ENCODE data around the gene ZBTB22. TPM values are rescaled to one million over a fixed set of nuclear protein-coding genes. Genes with fewer than 3 reads are reported as not detected.

The ZBTB22 gene
- total RNA-seq, 1 donor from 2014 or later = 8.2 TPM

GRCh38 chr6:33292996-33293682, 24.4 kb downstream of the ZBTB22 start:
- TF ChIP-seq, protein P1, sequence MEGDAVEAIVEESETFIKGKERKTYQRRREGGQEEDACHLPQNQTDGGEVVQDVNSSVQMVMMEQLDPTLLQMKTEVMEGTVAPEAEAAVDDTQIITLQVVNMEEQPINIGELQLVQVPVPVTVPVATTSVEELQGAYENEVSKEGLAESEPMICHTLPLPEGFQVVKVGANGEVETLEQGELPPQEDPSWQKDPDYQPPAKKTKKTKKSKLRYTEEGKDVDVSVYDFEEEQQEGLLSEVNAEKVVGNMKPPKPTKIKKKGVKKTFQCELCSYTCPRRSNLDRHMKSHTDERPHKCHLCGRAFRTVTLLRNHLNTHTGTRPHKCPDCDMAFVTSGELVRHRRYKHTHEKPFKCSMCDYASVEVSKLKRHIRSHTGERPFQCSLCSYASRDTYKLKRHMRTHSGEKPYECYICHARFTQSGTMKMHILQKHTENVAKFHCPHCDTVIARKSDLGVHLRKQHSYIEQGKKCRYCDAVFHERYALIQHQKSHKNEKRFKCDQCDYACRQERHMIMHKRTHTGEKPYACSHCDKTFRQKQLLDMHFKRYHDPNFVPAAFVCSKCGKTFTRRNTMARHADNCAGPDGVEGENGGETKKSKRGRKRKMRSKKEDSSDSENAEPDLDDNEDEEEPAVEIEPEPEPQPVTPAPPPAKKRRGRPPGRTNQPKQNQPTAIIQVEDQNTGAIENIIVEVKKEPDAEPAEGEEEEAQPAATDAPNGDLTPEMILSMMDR (conservative IDR thresholded peaks at IDR 0.05; ENCODE audit: low read depth, low read length) = no peak
- DNase-seq (ENCODE audit: low read depth) = no peak
- no peak overlapping the region for H3K4me3 ChIP-seq (ENCODE audit: low read depth, low read length)

GRCh38 chr6:33290459-33290858, 27.1 kb downstream of the ZBTB22 start:
- TF ChIP-seq, protein P1 (conservative IDR thresholded peaks at IDR 0.05; ENCODE audit: low read depth, low read length) = no peak
- no peak for DNase-seq (ENCODE audit: low read depth)
- H3K4me3 ChIP-seq (ENCODE audit: low read depth, low read length) = peak overlapping the region; percentile 81

DNA sequence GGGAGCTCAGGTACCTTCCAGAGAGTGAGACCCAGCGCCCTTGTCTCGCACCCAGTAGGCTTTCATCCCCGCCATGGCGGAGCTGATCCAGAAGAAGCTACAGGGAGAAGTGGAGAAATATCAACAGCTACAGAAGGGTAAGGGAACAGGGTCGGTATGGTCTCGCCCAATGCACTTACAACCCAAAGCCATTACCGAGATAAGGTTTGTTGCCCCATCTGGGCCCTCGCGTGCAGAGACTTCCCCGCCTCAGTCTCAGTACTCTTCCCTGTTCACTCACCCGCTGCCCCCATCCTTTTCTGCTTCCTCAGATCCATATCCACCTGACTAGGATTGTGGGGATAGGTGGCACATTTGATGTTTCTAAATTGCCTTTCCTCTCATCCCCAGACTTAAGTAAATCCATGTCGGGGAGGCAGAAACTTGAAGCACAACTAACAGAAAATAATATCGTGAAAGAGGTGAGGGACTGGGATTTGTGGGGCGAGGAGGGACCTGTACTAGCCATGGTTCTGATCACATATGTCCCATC, 27.7 kb downstream of the ZBTB22 start:
- DNase-seq (ENCODE audit: low read depth) = no peak
- TF ChIP-seq, protein P1 (conservative IDR thresholded peaks at IDR 0.05; ENCODE audit: low read depth, low read length) = no peak
- peak overlapping the region; percentile 81 for H3K4me3 ChIP-seq (ENCODE audit: low read depth, low read length)

DNA sequence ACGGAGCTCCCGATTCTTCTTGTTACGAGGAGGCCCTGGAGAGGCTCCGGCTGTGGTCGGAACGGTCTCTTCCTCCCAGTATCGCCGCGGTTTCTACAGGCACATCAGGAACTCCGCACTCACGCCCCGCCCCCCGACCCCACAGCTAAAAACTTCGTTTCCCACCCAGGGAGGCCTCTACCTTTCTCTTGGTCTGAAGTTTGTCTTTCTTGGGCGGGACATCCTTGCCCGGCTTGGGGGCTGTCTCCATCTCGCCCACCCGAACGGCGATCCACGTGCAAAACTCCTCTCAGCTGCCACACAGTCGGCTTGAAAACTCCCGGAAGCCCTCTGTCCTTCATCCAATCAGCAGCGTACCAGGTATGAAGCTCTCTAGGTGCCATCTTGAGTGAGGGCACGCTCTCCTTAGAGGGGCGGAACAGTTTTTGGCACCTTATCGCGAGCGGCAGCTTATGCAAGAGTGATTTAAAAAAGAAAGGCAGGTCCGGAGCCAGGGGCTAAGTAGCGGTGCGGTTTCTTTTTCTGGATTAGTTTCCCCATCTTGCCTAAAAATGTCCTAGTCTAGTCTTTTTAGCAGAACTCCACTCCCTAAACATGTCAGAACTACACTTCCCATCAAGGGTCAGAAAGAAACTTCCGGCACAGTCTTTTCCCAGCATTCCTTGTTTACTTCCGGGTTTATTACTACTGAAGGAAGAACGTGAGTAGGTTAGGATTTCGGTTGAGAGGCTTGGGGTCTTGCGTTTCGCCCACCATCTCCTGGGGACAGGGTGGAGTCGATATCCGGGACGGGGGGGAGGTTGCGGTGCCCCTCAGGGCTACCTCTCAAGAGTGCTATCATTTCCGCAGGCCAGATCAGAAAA, 28.4 kb downstream of the ZBTB22 start, which contains the start of the genes PFDN6 and WDR46:
Gene PFDN6 (plus strand): TSS at position 681 of the 863 bp plus-strand sequence. CDS start 256 bp downstream, outside the sequence.
Gene WDR46 (minus strand): TSS at position 319 of the 863 bp plus-strand sequence. CDS start 69 bp downstream, at position 250.
- TF ChIP-seq, protein P1 (conservative IDR thresholded peaks at IDR 0.05; ENCODE audit: low read depth, low read length) = no peak
- DNase-seq (ENCODE audit: low read depth) = peak; percentile 79

DNA sequence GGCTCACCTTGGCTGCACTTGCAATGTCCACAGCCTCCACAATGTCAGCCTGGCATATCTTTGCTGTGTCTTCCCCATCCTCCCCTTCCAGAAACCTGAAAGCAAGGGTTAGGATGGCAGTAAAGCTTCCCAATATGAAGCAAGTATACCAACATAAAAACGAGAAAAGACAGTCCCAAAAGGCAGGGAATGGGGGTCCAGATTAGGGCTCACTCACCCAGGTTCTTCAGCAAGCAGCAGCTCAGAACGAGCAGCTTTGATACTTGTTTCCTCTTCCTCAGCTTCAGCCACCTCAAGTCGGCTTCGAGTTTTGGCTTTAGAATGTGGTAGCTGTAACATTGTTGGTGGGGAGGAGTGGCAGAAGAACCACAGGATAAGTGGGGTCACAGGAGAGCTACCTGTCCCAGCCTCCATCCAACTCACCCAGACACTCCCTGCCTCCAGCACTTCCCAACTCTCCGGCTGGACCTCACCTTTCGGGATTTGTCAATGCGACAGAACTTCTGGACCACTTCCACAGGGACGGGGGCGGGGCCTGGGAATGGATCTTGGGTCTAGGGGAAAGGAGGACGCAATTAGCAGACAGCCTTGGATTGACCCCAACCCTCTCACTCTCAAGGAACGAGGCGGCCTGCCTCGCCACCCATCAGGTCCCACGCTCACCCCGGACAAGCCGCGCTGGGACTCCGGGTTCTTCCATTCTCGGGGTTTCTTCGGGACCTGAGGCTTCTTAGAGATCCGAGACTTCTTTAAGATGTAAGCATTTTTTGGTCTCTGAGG, 29.2 kb downstream of the ZBTB22 start:
- DNase-seq (ENCODE audit: low read depth) = no peak
- H3K4me3 ChIP-seq (ENCODE audit: low read depth, low read length) = peak overlapping the region; percentile 81
- TF ChIP-seq, protein P1 (conservative IDR thresholded peaks at IDR 0.05; ENCODE audit: low read depth, low read length) = no peak

More for the DNA sequence above, 28.4 kb downstream of the ZBTB22 start, which contains the start of the genes PFDN6 and WDR46:
- peak within 1 kb of the TSS; percentile 81 for H3K4me3 ChIP-seq (ENCODE audit: low read depth, low read length)
